HepG2 (cell line): ENCODE measurements around the gene CNTN4. TPM values are rescaled to one million over a fixed set of nuclear protein-coding genes. Genes with fewer than 3 reads are reported as not detected.

Experiments used
- FOXA1 ChIP-seq, 2 experiments: fragments of 450-650 bp in 1 of 2; sonication (generic) in 1 of 2; formaldehyde crosslinking in 1 of 2; IDR thresholded peaks; 2 replicates each; pipeline versions ENCODE4 v1.4.0 to v1.6.1; 2016 to 2020; ENCODE audit warnings: missing genetic modification reagents in 1 of 2
- HDAC2 ChIP-seq: sonication (generic); formaldehyde crosslinking; IDR thresholded peaks from 2 replicates; pipeline ENCODE4 v1.4.0; 2020; ENCODE audit warnings: missing genetic modification reagents
- SRSF9 ChIP-seq: fragments of 200-400 bp; formaldehyde crosslinking; IDR thresholded peaks from 2 replicates; pipeline ENCODE4 v1.6.1; 2018; ENCODE audit warnings: borderline replicate concordance, mild to moderate bottlenecking, low read depth, low read length; ENCODE audit not compliant: insufficient read depth, poor library complexity, severe bottlenecking
- ZNF235 ChIP-seq: sonication (generic); formaldehyde crosslinking; IDR thresholded peaks from 2 replicates; pipeline ENCODE4 v1.8.1; 2023; ENCODE audit warnings: mild to moderate bottlenecking, missing genetic modification reagents, borderline replicate concordance
- ZNF460 ChIP-seq: sonication (generic); formaldehyde crosslinking; IDR thresholded peaks from 2 replicates; pipeline ENCODE4 v1.5.1; 2020; ENCODE audit warnings: missing genetic modification reagents, mild to moderate bottlenecking, borderline replicate concordance
- ZSCAN22 ChIP-seq: sonication (generic); formaldehyde crosslinking; IDR thresholded peaks from 2 replicates; pipeline ENCODE4 v1.4.0; 2020; ENCODE audit warnings: mild to moderate bottlenecking, missing genetic modification reagents
- polyA plus RNA-seq, 8 experiments: library from polyadenylated mRNA; depleted of rRNA in 3 of 8; stranded (reverse) in 7 of 8; unstranded in 1 of 8; fragments of >200 nt; fragmentation: Illumina TruSeq in 4 of 8; extraction: Trizol in 4 of 8; gene quantifications; 2 replicates each; pipeline versions ENCODE4 v1.2.1 to v1.2.3, GENCODE V29; 2011 to 2016; ENCODE audit warnings: low read depth in 4 of 8, missing spikeins in 1 of 8, mixed read lengths in 1 of 8; ENCODE audit not compliant: insufficient read depth in 1 of 8
- total RNA-seq, 5 experiments: library from RNA; depleted of rRNA; stranded (reverse); fragments of >200 nt; fragmentation: Illumina TruSeq; extraction: Trizol; gene quantifications; 2 replicates each; pipeline ENCODE4 v1.2.3, GENCODE V29; 2016; ENCODE audit warnings: low read depth in 1 of 5
- TF ChIP-seq, protein P1 (sequence below), 2 experiments: fragments of 450-650 bp in 1 of 2; sonication (generic) in 1 of 2; formaldehyde crosslinking in 1 of 2; IDR thresholded peaks; 2 replicates each; pipeline versions ENCODE4 v1.6.1 to v1.8.0; 2016 to 2022; ENCODE audit warnings: antibody characterized with exemption in 1 of 2, mild to moderate bottlenecking in 1 of 2, missing genetic modification reagents in 1 of 2
- TF ChIP-seq, protein P2 (sequence below): sonication (generic); formaldehyde crosslinking; IDR thresholded peaks from 2 replicates; pipeline ENCODE4 v1.8.0; 2022; ENCODE audit warnings: mild to moderate bottlenecking, missing genetic modification reagents
- TF ChIP-seq, protein P3 (sequence below): sonication (generic); formaldehyde crosslinking; IDR thresholded peaks from 2 replicates; pipeline ENCODE4 v1.4.0; 2020; ENCODE audit warnings: mild to moderate bottlenecking, missing genetic modification reagents
- TF ChIP-seq, protein P4 (sequence below): IDR thresholded peaks from 2 replicates; pipeline ENCODE4 v1.6.1; 2018; ENCODE audit warnings: missing genetic modification reagents, mild to moderate bottlenecking, missing compliant biosample characterization

Gene CNTN4
- total and polyA plus RNA-seq, 2 of the 13 experiments (the other 11 are each of a cell fraction or from before 2014, with no cell fraction given): 0.01 to 0.13 TPM

DNA sequence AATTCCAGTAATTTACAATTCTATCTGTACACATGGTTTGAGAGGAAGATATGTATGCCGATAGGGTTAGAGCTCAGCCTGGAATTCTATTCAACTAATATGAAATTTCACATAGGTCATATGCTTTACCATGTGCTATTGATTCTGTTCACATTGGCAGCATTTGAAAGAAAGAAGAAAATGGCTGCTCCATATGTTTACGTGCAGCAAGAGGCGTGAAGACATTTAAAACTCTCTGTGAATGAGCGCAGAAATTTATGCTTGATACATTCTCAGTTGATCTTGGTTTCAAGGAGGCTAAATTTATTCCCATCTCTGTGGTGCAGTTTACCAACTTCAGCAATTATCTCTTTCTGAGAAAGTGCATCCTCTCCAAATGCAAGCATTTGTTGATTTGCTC, 478.9 kb downstream of the CNTN4 start (continued):
- TF ChIP-seq, protein P1, sequence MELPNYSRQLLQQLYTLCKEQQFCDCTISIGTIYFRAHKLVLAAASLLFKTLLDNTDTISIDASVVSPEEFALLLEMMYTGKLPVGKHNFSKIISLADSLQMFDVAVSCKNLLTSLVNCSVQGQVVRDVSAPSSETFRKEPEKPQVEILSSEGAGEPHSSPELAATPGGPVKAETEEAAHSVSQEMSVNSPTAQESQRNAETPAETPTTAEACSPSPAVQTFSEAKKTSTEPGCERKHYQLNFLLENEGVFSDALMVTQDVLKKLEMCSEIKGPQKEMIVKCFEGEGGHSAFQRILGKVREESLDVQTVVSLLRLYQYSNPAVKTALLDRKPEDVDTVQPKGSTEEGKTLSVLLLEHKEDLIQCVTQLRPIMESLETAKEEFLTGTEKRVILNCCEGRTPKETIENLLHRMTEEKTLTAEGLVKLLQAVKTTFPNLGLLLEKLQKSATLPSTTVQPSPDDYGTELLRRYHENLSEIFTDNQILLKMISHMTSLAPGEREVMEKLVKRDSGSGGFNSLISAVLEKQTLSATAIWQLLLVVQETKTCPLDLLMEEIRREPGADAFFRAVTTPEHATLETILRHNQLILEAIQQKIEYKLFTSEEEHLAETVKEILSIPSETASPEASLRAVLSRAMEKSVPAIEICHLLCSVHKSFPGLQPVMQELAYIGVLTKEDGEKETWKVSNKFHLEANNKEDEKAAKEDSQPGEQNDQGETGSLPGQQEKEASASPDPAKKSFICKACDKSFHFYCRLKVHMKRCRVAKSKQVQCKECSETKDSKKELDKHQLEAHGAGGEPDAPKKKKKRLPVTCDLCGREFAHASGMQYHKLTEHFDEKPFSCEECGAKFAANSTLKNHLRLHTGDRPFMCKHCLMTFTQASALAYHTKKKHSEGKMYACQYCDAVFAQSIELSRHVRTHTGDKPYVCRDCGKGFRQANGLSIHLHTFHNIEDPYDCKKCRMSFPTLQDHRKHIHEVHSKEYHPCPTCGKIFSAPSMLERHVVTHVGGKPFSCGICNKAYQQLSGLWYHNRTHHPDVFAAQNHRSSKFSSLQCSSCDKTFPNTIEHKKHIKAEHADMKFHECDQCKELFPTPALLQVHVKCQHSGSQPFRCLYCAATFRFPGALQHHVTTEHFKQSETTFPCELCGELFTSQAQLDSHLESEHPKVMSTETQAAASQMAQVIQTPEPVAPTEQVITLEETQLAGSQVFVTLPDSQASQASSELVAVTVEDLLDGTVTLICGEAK (IDR thresholded peaks at IDR 0.05): no peak
- TF ChIP-seq, protein P1 (CRISPR knock-in tag; IDR thresholded peaks at IDR 0.05): no peak
- TF ChIP-seq, protein P2, sequence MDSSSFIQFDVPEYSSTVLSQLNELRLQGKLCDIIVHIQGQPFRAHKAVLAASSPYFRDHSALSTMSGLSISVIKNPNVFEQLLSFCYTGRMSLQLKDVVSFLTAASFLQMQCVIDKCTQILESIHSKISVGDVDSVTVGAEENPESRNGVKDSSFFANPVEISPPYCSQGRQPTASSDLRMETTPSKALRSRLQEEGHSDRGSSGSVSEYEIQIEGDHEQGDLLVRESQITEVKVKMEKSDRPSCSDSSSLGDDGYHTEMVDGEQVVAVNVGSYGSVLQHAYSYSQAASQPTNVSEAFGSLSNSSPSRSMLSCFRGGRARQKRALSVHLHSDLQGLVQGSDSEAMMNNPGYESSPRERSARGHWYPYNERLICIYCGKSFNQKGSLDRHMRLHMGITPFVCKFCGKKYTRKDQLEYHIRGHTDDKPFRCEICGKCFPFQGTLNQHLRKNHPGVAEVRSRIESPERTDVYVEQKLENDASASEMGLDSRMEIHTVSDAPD (CRISPR knock-in tag): no peak
- TF ChIP-seq FOXA1 (IDR thresholded peaks at IDR 0.05) (no peak), FOXA1 (CRISPR knock-in tag; IDR thresholded peaks at IDR 0.05) (no peak), SRSF9 (no peak), ZNF235 (no peak), ZNF460 (CRISPR knock-in tag) (no peak), ZSCAN22 (CRISPR knock-in tag) (no peak), HDAC2 (CRISPR knock-in tag) (no peak)
- TF ChIP-seq, protein P3, sequence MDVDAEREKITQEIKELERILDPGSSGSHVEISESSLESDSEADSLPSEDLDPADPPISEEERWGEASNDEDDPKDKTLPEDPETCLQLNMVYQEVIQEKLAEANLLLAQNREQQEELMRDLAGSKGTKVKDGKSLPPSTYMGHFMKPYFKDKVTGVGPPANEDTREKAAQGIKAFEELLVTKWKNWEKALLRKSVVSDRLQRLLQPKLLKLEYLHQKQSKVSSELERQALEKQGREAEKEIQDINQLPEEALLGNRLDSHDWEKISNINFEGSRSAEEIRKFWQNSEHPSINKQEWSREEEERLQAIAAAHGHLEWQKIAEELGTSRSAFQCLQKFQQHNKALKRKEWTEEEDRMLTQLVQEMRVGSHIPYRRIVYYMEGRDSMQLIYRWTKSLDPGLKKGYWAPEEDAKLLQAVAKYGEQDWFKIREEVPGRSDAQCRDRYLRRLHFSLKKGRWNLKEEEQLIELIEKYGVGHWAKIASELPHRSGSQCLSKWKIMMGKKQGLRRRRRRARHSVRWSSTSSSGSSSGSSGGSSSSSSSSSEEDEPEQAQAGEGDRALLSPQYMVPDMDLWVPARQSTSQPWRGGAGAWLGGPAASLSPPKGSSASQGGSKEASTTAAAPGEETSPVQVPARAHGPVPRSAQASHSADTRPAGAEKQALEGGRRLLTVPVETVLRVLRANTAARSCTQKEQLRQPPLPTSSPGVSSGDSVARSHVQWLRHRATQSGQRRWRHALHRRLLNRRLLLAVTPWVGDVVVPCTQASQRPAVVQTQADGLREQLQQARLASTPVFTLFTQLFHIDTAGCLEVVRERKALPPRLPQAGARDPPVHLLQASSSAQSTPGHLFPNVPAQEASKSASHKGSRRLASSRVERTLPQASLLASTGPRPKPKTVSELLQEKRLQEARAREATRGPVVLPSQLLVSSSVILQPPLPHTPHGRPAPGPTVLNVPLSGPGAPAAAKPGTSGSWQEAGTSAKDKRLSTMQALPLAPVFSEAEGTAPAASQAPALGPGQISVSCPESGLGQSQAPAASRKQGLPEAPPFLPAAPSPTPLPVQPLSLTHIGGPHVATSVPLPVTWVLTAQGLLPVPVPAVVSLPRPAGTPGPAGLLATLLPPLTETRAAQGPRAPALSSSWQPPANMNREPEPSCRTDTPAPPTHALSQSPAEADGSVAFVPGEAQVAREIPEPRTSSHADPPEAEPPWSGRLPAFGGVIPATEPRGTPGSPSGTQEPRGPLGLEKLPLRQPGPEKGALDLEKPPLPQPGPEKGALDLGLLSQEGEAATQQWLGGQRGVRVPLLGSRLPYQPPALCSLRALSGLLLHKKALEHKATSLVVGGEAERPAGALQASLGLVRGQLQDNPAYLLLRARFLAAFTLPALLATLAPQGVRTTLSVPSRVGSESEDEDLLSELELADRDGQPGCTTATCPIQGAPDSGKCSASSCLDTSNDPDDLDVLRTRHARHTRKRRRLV (CRISPR knock-in tag): no peak
- TF ChIP-seq, protein P4, sequence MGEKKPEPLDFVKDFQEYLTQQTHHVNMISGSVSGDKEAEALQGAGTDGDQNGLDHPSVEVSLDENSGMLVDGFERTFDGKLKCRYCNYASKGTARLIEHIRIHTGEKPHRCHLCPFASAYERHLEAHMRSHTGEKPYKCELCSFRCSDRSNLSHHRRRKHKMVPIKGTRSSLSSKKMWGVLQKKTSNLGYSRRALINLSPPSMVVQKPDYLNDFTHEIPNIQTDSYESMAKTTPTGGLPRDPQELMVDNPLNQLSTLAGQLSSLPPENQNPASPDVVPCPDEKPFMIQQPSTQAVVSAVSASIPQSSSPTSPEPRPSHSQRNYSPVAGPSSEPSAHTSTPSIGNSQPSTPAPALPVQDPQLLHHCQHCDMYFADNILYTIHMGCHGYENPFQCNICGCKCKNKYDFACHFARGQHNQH: no peak
